ENCODE measurements around the gene LCE2C.
"Not testable (repeated sequence)": the region's sequence is repeated elsewhere in the genome, so short reads cannot be mapped to it uniquely, and the experiment has no call there.

LCE2C gene, protein sequence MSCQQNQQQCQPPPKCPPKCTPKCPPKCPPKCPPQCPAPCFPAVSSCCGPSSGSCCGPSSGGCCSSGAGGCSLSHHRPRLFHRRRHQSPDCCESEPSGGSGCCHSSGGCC

GRCh38 chr1:152674983-152675382 lies at the start of gene LCE2C:
Gene LCE2C, plus strand, starts transcription at chr1:152675279. Its CDS starts 737 bp downstream, at chr1:152676016.
- not testable (repeated sequence) for DNase-seq

DNA sequence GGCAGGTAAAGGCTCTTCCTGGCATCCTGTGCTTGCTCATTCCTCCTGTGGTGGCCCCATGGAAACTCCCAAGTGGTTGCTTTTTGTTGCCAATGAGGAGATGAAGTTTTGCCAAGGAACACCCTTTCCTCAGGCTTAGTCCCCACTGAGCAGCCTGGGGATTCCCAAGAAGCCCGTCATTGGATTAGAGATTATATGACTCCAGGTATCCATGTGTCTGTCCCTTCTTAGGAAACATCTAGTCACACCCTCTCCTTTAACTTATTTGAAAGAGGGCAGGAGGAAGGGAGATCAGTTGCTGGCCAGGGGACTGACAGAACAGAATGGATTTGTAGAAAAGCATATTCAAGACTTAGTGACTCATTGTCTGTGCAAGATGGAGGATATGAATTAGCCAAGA lies 48.3 kb upstream of the LCE2C start:
- no peak for DNase-seq

DNA sequence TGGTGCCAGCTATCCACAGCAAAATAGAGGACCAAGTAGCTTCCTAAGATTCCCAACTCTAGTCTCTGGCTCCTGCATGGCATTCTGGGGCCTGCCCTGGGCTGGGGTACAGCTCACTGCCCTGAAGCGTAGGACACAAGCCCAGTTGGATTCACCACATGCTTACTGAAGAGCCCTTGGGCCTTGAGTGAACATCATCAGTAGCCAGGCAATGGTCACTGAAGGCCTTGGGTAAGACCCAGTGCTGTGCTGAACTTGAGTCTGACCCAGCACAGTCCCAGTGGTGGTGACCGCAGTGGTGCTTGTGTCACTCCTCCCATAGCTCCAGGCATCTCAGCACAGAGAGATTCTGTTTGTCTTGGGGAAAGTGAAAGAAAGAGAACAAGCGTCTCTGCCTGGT lies 44.5 kb upstream of the LCE2C start:
- DNase-seq: no peak

- no peak for DNase-seq
Observed at GRCh38 chr1:152640351-152640750, 34.7 kb upstream of the LCE2C start.

GRCh38 chr1:152643945-152644344 lies 31.1 kb upstream of the LCE2C start:
- no peak for DNase-seq

DNA sequence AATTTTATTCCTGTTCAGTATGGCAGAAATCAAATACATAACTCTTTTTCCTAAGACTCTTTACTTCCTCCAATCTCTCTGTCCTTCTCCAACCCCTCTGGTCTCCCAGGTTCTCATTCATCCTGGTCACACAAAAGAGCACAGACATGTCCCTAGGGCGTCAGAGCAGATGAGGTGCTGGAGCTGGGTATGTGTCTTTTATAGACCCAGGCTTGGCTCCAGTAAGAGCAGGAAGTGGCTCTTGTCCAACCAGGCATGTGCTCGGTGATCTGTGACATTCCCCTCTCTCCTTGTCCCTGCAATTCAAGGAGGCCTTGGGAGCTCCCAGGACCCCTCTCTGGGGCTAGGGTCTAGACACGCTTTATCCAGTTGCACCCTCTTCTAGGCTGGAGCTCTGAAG lies 29.9 kb upstream of the LCE2C start:
- DNase-seq: no peak

DNA sequence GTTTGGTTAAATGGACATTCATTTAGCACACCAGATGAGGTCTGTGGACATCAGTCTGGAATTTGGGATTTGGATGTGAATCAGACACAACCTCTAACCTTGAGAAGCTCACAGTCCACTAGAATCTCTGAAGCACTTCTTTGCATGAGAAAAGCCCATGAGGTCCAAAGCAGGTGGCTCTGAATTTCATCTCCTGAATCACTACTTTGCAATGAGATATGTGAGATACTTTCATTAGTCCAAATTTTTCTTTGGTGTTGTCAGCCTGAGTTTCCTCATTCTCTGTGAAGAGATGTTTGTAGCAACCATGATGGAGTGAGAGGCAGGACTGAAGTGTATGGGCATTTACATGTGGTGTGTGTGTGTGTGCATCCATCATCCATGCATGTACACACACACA lies 28.4 kb upstream of the LCE2C start:
- no peak for DNase-seq

DNA sequence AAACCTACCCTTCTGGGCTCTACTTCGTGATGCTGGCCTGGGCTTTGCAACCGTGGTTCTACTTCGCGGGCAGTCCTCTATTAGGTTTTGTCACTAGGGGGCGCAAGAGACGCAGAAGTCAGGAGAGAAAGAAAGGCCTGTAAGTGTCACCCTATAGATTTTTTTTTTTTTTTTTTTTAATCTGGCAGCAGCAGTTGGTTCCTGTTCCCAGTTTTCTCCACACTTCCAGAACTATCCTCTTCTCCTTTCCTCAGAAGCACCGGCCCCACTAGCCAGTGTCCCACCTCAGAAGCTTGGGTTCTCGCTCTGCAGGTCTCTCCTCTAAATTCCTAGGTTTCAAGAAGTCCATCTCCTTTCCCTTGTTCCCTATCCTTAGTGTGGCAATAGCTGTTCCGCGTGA lies 21.0 kb upstream of the LCE2C start:
- peak; percentile 4 to 9 for DNase-seq

DNA sequence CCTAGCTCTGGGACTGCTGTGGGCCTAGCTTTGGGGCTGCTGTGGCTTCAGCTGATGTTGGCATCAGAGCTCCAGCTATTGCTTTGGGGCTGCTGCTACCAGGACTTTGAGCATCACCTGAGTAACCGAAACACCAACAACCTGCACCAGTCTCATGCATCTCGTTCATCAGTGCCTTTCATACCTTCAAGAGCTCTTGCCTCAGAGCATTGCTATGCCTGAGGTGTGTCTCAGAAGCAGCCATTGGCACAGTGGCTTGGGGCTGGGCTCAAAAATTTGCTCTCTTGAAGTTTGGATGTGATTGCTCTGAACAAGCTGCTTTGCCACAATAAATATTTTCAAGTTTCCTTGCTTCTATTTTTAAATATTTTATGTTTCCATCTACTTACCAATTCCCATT lies 18.6 kb upstream of the LCE2C start:
- DNase-seq: no peak

DNA sequence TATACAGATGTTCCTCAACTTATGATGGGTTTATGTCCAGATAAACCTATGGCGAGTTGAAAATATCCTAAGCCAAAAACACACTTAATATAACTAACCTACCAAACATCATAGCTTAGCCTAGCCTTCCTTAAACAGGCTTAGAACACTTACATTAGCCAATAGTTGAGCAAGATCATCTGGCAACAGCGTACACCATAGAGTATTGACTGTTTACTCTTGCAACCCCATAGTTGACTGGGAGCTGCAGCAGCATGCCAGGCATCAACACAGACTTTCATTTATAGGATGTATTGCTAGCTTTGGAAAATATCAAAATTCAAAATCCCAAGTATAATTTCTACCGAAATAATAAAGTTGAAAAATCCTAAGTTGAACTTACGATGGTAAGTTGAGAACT lies 17.4 kb upstream of the LCE2C start:
- no peak for DNase-seq

- DNase-seq: no peak
Observed at GRCh38 chr1:152658649-152659048, 16.4 kb upstream of the LCE2C start.

GRCh38 chr1:152663098-152663497 lies 12.0 kb upstream of the LCE2C start, which contains the start of gene LCE2D:
Gene LCE2D, plus strand, starts transcription at chr1:152663380. Its CDS starts 726 bp downstream, at chr1:152664106.
- DNase-seq: no peak

GRCh38 chr1:152666171-152666570 lies 8.9 kb upstream of the LCE2C start:
- not testable (repeated sequence) for DNase-seq

GRCh38 chr1:152667648-152668047 lies 7.4 kb upstream of the LCE2C start:
- no peak for DNase-seq

DNA sequence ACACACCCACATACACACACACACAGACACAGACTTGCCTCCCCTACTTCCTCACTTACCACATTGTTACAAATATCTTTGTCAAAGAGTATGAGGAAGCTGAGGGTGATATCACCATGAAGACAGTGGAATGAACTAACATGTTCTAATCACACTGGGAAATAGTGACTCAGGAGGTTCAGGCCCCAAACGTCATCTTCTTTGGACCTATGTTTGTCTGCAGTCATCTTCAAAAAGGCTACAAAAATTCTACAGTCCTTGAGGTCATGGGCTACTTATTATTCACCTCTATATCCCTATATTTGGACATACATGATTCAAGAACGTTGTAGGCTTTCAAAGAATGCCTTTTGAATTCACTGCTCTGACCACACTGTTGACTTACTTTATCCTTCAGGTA lies 2.1 kb upstream of the LCE2C start:
- DNase-seq: no peak

GRCh38 chr1:152679459-152679858 lies 4.4 kb downstream of the LCE2C start:
- no peak for DNase-seq

DNA sequence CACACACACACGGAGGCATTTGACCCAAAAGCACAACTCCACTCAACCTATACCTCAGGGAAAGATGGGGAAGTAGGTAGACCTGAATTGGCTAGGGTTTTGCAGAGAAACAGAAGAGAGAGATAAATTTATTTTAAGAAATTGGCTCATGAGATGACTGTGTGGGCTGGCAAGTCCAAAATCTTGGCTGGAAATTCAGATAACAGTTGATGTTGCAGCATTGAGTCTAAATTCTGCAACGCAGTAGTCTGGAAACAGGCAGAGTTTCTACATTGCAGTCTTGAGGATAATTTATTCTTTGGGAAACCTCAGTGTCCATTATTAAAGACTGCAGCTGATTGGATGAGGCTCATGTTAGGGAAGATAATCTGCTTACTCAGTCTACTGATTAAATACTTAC lies 6.5 kb downstream of the LCE2C start:
- DNase-seq: no peak

- no peak for DNase-seq
Observed at GRCh38 chr1:152683846-152684245, 8.8 kb downstream of the LCE2C start.

DNA sequence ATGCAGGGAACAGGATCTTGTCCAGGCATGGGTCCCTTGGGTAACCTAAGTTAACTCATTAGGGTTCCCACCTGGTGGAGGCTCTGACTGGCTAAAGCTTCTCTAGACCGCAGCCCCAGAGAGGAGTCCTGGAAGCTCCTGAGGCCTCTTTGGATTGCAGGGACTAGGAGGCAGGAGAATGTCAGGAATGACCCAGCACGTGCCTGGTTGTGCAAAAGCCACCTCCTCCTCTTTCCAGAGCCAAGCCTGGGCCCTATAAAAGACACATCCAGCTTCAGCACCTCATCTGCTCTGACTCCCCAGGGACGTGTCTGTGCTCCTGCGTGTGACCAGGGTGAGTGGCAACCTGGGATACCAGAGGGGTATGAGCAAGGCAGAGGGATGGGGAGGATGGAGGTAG lies 10.7 kb downstream of the LCE2C start, which contains the start of gene LCE2B:
Gene LCE2B (plus strand): TSS at position 301 of the 400 bp plus-strand sequence. CDS start 721 bp downstream, outside the sequence.
- DNase-seq: not testable (repeated sequence)

DNA sequence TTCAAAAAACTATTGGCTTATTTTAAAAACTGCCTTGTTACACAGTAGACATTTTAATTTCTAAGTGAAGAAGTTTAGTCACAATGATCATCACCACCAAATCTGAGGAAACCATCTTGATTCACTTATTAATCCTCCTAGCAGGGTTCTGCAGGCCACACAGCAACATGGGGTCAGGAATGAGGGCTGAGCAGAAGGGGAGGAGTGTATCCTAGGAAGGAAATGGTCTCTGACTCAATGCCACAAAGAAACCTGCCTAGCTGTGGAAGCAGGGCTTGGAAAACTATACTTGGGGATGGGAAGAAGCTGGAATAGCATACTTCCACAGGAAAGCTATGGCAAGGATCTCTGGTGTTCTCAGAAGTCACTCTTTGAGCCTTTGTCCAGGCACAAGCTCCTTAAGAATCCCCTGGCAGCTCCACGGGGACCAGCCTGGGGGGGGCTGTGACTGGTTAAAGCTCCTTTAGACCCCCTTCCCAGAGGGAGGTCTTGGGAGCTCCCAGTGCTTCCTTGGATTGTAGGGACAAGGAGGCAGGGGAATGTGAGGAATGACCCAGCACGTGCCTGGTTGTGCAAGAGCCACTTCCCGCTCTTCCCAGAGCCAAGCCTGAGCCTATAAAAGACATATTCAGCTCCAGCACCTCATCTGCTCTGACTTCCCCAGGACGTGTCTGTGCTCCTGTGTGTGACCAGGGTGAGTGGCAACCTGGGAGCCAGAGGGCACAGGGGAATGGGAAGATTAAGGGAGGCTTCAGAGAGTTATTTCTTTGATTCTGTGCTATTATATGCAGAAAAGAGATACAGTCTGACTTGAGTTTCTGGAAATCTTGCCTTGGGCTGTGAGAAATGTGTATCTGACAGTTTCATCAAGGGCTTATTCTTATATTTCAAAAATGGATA lies 22.9 kb downstream of the LCE2C start, which contains the start of gene LCE2A:
Gene LCE2A (plus strand): TSS at position 645 of the 900 bp plus-strand sequence. CDS start 557 bp downstream, outside the sequence.
- no peak for DNase-seq

DNA sequence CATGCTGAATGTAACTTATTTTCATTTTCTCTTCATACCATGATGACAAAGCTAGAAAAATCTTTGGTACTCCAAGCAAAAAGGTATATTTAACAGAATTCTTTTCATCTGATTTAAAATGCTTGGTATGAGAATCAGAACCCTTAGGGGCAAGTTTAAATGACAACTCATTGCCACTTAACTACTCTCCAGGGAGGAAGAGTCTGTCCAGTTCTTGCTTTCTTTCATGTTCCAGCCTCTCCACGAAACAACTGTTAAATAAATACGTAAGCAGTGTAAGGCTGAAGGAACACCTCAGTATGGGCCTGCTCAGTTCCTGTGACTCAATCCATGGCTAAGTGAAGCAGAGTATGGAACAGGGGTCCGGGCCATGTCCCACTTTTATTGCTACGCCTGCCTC lies 24.7 kb downstream of the LCE2C start:
- DNase-seq: no peak

GRCh38 chr1:152707860-152708259 lies 32.8 kb downstream of the LCE2C start, which contains the start of gene LCE4A:
Gene LCE4A, plus strand, starts transcription at chr1:152708160. Its CDS starts 916 bp downstream, at chr1:152709076.
- no peak for DNase-seq

GRCh38 chr1:152718238-152718637 lies 43.2 kb downstream of the LCE2C start:
- no peak for DNase-seq

GRCh38 chr1:152725261-152725660 lies 50.2 kb downstream of the LCE2C start:
- no peak for DNase-seq

Data from activated CD4-positive, alpha-beta T cell treated with anti-CD3 and anti-CD28 coated beads, Interleukin-2, amount 50 U/mL, for 4 hours (primary cell).